Trophoblast cell (in vitro differentiated cells and primary cell): ENCODE data around the gene CYGB.
"Not testable (repeated sequence)": the region's sequence is repeated elsewhere in the genome, so short reads cannot be mapped to it uniquely, and the experiment has no call there.

Source experiments
- DNase-seq, 2 donors: peaks; one replicate each; pipeline ENCODE4 v3.0.0-alpha.2; 2016
- H2AFZ ChIP-seq: 2 replicates; pipeline ENCODE4 v1.6.1; 2013; ENCODE audit warnings: low read length, moderate library complexity, mild to moderate bottlenecking; ENCODE audit not compliant: insufficient read depth, poor library complexity
- H2AK5ac ChIP-seq: 2 replicates; pipeline ENCODE4 v1.6.1; 2013; ENCODE audit warnings: mild to moderate bottlenecking, low read length
- H2BK120ac ChIP-seq: 2 replicates; pipeline ENCODE4 v1.6.1; 2013; ENCODE audit warnings: low read length, mild to moderate bottlenecking, moderate library complexity; ENCODE audit not compliant: insufficient read depth, poor library complexity
- H2BK12ac ChIP-seq: 2 replicates; pipeline ENCODE4 v1.6.1; 2013; ENCODE audit warnings: mild to moderate bottlenecking, low read length, moderate library complexity
- H2BK5ac ChIP-seq: 2 replicates; pipeline ENCODE4 v1.6.1; 2013; ENCODE audit warnings: low read length, low read depth, moderate library complexity, mild to moderate bottlenecking; ENCODE audit not compliant: poor library complexity
- H3K14ac ChIP-seq: 2 replicates; pipeline ENCODE4 v1.6.1; 2013; ENCODE audit warnings: mild to moderate bottlenecking, low read length
- H3K18ac ChIP-seq: 2 replicates; pipeline ENCODE4 v1.6.1; 2013; ENCODE audit warnings: mild to moderate bottlenecking, low read length
- H3K23ac ChIP-seq: 2 replicates; pipeline ENCODE4 v1.6.1; 2013; ENCODE audit warnings: low read length
- H3K27ac ChIP-seq: 2 replicates; pipeline ENCODE4 v1.5.1; 2013; ENCODE audit warnings: low read depth, mild to moderate bottlenecking, inconsistent platforms, low read length, moderate library complexity
- H3K27me3 ChIP-seq: 2 replicates; pipeline ENCODE4 v1.6.1; 2013; ENCODE audit warnings: inconsistent platforms, mild to moderate bottlenecking, low read length, moderate library complexity; ENCODE audit not compliant: insufficient read depth
- H3K36me3 ChIP-seq, 2 experiments: 1 replicate in 1 of 2; 2 replicates in 1 of 2; pipeline ENCODE4 v1.6.1; 2013; ENCODE audit warnings: low read length in 2 of 2, mild to moderate bottlenecking in 2 of 2, moderate library complexity in 1 of 2; ENCODE audit not compliant: insufficient read depth in 2 of 2, control insufficient read depth in 1 of 2
- H3K4ac ChIP-seq: 2 replicates; pipeline ENCODE4 v1.6.1; 2013; ENCODE audit warnings: low read depth, mild to moderate bottlenecking, low read length, moderate library complexity
- H3K4me1 ChIP-seq, 2 experiments: 1 replicate in 1 of 2; 2 replicates in 1 of 2; pipeline ENCODE4 v1.6.1; 2013; ENCODE audit warnings: low read length in 2 of 2, mild to moderate bottlenecking in 2 of 2, moderate library complexity in 1 of 2; ENCODE audit not compliant: insufficient read depth in 2 of 2, control insufficient read depth in 1 of 2
- H3K4me2 ChIP-seq: 2 replicates; pipeline ENCODE4 v1.6.1; 2013; ENCODE audit warnings: inconsistent platforms, mild to moderate bottlenecking, low read length, moderate library complexity
- H3K4me3 ChIP-seq: 2 replicates; pipeline ENCODE4 v1.5.1; 2013; ENCODE audit warnings: mild to moderate bottlenecking, low read depth, low read length, inconsistent platforms
- H3K79me1 ChIP-seq: one replicate; pipeline ENCODE4 v1.6.1; 2013; ENCODE audit warnings: low read length
- H3K79me2 ChIP-seq: 2 replicates; pipeline ENCODE4 v1.6.1; 2013; ENCODE audit warnings: low read length, mild to moderate bottlenecking; ENCODE audit not compliant: control insufficient read depth, insufficient read depth, poor library complexity
- H3K9ac ChIP-seq: 2 replicates; pipeline ENCODE4 v1.6.1; 2013; ENCODE audit warnings: mild to moderate bottlenecking, low read length
- H3K9me3 ChIP-seq: 2 replicates; pipeline ENCODE4 v1.6.1; 2013; ENCODE audit warnings: low read depth, mild to moderate bottlenecking, control low read depth, inconsistent platforms, low read length; ENCODE audit not compliant: insufficient read depth
- H4K12ac ChIP-seq: 2 replicates; pipeline ENCODE4 v1.6.1; 2013; ENCODE audit warnings: low read depth, mild to moderate bottlenecking, low read length, moderate library complexity
- H4K8ac ChIP-seq: 2 replicates; pipeline ENCODE4 v1.6.1; 2013; ENCODE audit warnings: low read depth, mild to moderate bottlenecking, low read length, moderate library complexity
- H4K91ac ChIP-seq: one replicate; pipeline ENCODE4 v1.6.1; 2013; ENCODE audit warnings: low read depth, mild to moderate bottlenecking, low read length, moderate library complexity
- WGBS: extraction: QIAGEN DNeasy Blood & Tissue Kit; methylation state at CpG from one replicate; pipeline ENCODE4 v1.1.7; 2013; ENCODE audit warnings: missing lambda C conversion rate; ENCODE audit not compliant: insufficient read length, insufficient coverage; ENCODE audit errors: extremely low coverage; 5-methylcytosine and 5-hydroxymethylcytosine counted together

The CYGB gene

GRCh38 chr17:76561332-76561731 lies 23.8 kb upstream of the CYGB start:
- Histone ChIP-seq H3K23ac (no peak overlapping the region), H2BK5ac (no peak overlapping the region), H3K9ac (no peak overlapping the region), H3K4me1 (no peaks in the 10 kb centered on the region), H3K27me3 (no peaks in the 10 kb centered on the region), H3K4me2 (no peak overlapping the region), H4K91ac (no peak overlapping the region), H4K12ac (no peak overlapping the region), H3K79me2 (peaks cover 13% of the 10 kb centered on the region), H3K4me3 (no peak overlapping the region), H3K4ac (peak overlapping the region; percentile 46), H2AFZ (no peak overlapping the region), H3K79me1 (peaks cover 13% of the 10 kb centered on the region), H2BK120ac (no peak overlapping the region), H3K18ac (no peak overlapping the region), H3K27ac (no peak overlapping the region), H3K36me3 (peaks cover 17 to 35% of the 10 kb centered on the region in 2 experiments), H4K8ac (no peak overlapping the region), H2AK5ac (no peak overlapping the region), H2BK12ac (no peak overlapping the region), H3K14ac (no peak overlapping the region), H3K9me3 (no peaks in the 10 kb centered on the region)
- DNase-seq: no peak
- no CpG with 5 or more reads among the region's 7 CpGs for WGBS

GRCh38 chr17:76560877-76561221 lies 23.3 kb upstream of the CYGB start:
- Histone ChIP-seq H3K18ac (no peak overlapping the region), H2BK5ac (no peak overlapping the region), H3K9ac (no peak overlapping the region), H3K79me1 (peaks cover 13% of the 10 kb centered on the region), H2BK120ac (no peak overlapping the region), H3K4me2 (no peak overlapping the region), H2AK5ac (no peak overlapping the region), H4K91ac (no peak overlapping the region), H2AFZ (no peak overlapping the region), H4K12ac (no peak overlapping the region), H3K14ac (no peak overlapping the region), H3K4me3 (no peak overlapping the region), H2BK12ac (no peak overlapping the region), H4K8ac (no peak overlapping the region), H3K4ac (no peak overlapping the region), H3K79me2 (peaks cover 13% of the 10 kb centered on the region), H3K9me3 (no peaks in the 10 kb centered on the region), H3K36me3 (peaks cover 15 to 31% of the 10 kb centered on the region in 2 experiments), H3K27me3 (no peaks in the 10 kb centered on the region), H3K27ac (no peak overlapping the region), H3K4me1 (no peaks in the 10 kb centered on the region), H3K23ac (no peak overlapping the region)
- no CpG with 5 or more reads among the region's 6 CpGs for WGBS
- no peak for DNase-seq

- no peak overlapping the region for H2BK5ac ChIP-seq
- H3K27me3 ChIP-seq: no peaks in the 10 kb centered on the region
- no peak overlapping the region for H3K4me3 ChIP-seq
- H3K79me1 ChIP-seq: peaks cover 18% of the 10 kb centered on the region
- no peak overlapping the region for H3K27ac ChIP-seq
- no peak overlapping the region for H3K23ac ChIP-seq
- no peak overlapping the region for H2AFZ ChIP-seq
- no peak for DNase-seq
- peaks cover 0 to 3% of the 10 kb centered on the region in 2 experiments for H3K4me1 ChIP-seq
- H4K91ac ChIP-seq: no peak overlapping the region
- H3K14ac ChIP-seq: no peak overlapping the region
- H2BK120ac ChIP-seq: no peak overlapping the region
- no peak overlapping the region for H3K4me2 ChIP-seq
- no peaks in the 10 kb centered on the region for H3K9me3 ChIP-seq
- H4K8ac ChIP-seq: no peak overlapping the region
- H3K18ac ChIP-seq: no peak overlapping the region
- peak overlapping the region; percentile 72 for H3K4ac ChIP-seq
- H3K9ac ChIP-seq: no peak overlapping the region
- H2BK12ac ChIP-seq: no peak overlapping the region
- peaks cover 13% of the 10 kb centered on the region for H3K79me2 ChIP-seq
- H4K12ac ChIP-seq: no peak overlapping the region
- WGBS: no CpG with 5 or more reads among the region's 10 CpGs
- no peak overlapping the region for H2AK5ac ChIP-seq
- peaks cover 15 to 25% of the 10 kb centered on the region in 2 experiments for H3K36me3 ChIP-seq
These were observed 22.7 kb upstream of the CYGB start for GRCh38 chr17:76560036-76560876.

- not testable (repeated sequence) for H4K8ac ChIP-seq, H3K27me3 ChIP-seq, H2AK5ac ChIP-seq, H3K9ac ChIP-seq, H2BK12ac ChIP-seq, H3K23ac ChIP-seq, H4K91ac ChIP-seq, H2AFZ ChIP-seq, H2BK120ac ChIP-seq, H3K9me3 ChIP-seq, H4K12ac ChIP-seq, H3K4me1 ChIP-seq, H3K27ac ChIP-seq, H3K4me3 ChIP-seq, H3K18ac ChIP-seq, DNase-seq, H3K14ac ChIP-seq, H2BK5ac ChIP-seq
- Histone ChIP-seq H3K36me3 (peaks cover 14 to 20% of the 10 kb centered on the region in 2 experiments), H3K79me2 (peaks cover 13% of the 10 kb centered on the region), H3K4me2 (peak overlapping the region; percentile 20), H3K79me1 (peaks cover 18% of the 10 kb centered on the region), H3K4ac (peak overlapping the region; percentile 19)
- WGBS: no CpG with 5 or more reads among the region's 7 CpGs
These were observed 22.0 kb upstream of the CYGB start for GRCh38 chr17:76559460-76559859.
